B cell (primary cell): Measurements from ENCODE around the gene SYT17. TPM values are rescaled to one million over a fixed set of nuclear protein-coding genes. Genes with fewer than 3 reads are reported as not detected.

Experiments used
- ATAC-seq: fragments of 200-7000 bp; cut with Tn5 transposase; one replicate; pipeline ENCODE4 v1.10.0; 2021; ENCODE audit warnings: low read depth, mild to moderate bottlenecking, moderate number of reproducible peaks, moderate library complexity
- CTCF ChIA-PET: fragments of 350-600 bp; sonication (Branson Sonifier 250); formaldehyde crosslinking; loops from one replicate; lab custom pipeline; 2021; ENCODE audit warnings: antibody characterized with exemption, inconsistent platforms; lab: Charles Lee
- POLR2A ChIA-PET: fragments of 350-600 bp; sonication (Branson Sonifier 250); formaldehyde crosslinking; loops from one replicate; lab custom pipeline; 2021; ENCODE audit warnings: antibody characterized with exemption; lab: Charles Lee
- DNase-seq: peaks from one replicate; pipeline ENCODE4 v3.0.0; 2013
- H2AFZ ChIP-seq: 2 replicates; pipeline ENCODE4 v1.6.1; 2012; ENCODE audit warnings: mild to moderate bottlenecking, low read depth, low read length; ENCODE audit not compliant: insufficient read depth, poor library complexity, severe bottlenecking
- H3K27ac ChIP-seq, 2 donors: 1 replicate in 1 of 2; 2 replicates in 1 of 2; pipeline ENCODE4 v1.5.1; 2012 to 2013; ENCODE audit warnings: low read length in 2 of 2, mild to moderate bottlenecking in 2 of 2, moderate library complexity in 1 of 2
- H3K27me3 ChIP-seq, 4 experiments: fragments of 200-600 bp in 1 of 4; sonication (generic) in 1 of 4; replicated peaks in 1 of 4; 1 replicate in 2 of 4; 2 replicates in 2 of 4; pipeline versions ENCODE4 v1.6.1 to v1.7.0; 2013 to 2016; ENCODE audit warnings: low read length in 3 of 4, mild to moderate bottlenecking in 2 of 4, mixed read lengths in 1 of 4, moderate library complexity in 1 of 4; ENCODE audit not compliant: insufficient read depth in 4 of 4, control insufficient read depth in 3 of 4; ENCODE audit errors: control extremely low read depth in 1 of 4
- H3K36me3 ChIP-seq, 2 experiments: replicated peaks in 1 of 2; 1 replicate in 1 of 2; 2 replicates in 1 of 2; pipeline versions ENCODE4 v1.6.1 to v1.7.1; 2013; ENCODE audit warnings: low read length in 1 of 2; ENCODE audit not compliant: insufficient read depth in 2 of 2, control insufficient read depth in 1 of 2; ENCODE audit errors: control extremely low read depth in 1 of 2, extremely low read depth in 1 of 2
- H3K4me1 ChIP-seq, 2 donors: fragments of 200-600 bp in 1 of 2; sonication (generic) in 1 of 2; 1 replicate in 1 of 2; 2 replicates in 1 of 2; pipeline versions ENCODE4 v1.5.1 to v1.6.1; 2013 to 2017; ENCODE audit warnings: low read length in 2 of 2; ENCODE audit not compliant: control insufficient read depth in 2 of 2, insufficient read depth in 2 of 2
- H3K4me2 ChIP-seq: replicated peaks from 2 replicates; pipeline ENCODE3; 2012; ENCODE audit warnings: mild to moderate bottlenecking, low read depth, low read length; ENCODE audit not compliant: poor library complexity, severe bottlenecking
- H3K4me3 ChIP-seq, 5 experiments: fragments of 200-600 bp in 1 of 5; sonication (generic) in 1 of 5; 1 replicate in 3 of 5; 2 replicates in 2 of 5; pipeline versions ENCODE4 v1.5.1 to v1.7.0; 2011 to 2016; ENCODE audit warnings: low read length in 4 of 5, mild to moderate bottlenecking in 4 of 5, low read depth in 2 of 5, control low read depth in 1 of 5, moderate library complexity in 1 of 5; ENCODE audit not compliant: insufficient read depth in 1 of 5; ENCODE audit errors: control extremely low read depth in 1 of 5, extremely low read depth in 1 of 5
- H3K79me2 ChIP-seq: fragments of 200-600 bp; sonication (generic); one replicate; pipeline ENCODE4 v1.6.0; 2016; ENCODE audit warnings: low read length; ENCODE audit not compliant: control insufficient read depth, insufficient read depth
- H3K9ac ChIP-seq: fragments of 200-600 bp; sonication (generic); 2 replicates; pipeline ENCODE4 v1.6.1; 2017; ENCODE audit warnings: mild to moderate bottlenecking, low read length, moderate library complexity
- H3K9me3 ChIP-seq, 3 donors: one replicate each; pipeline versions ENCODE4 v1.6.1 to v1.7.1; 2013; ENCODE audit warnings: low read length in 2 of 3; ENCODE audit not compliant: control insufficient read depth in 2 of 3, insufficient read depth in 1 of 3; ENCODE audit errors: control extremely low read depth in 1 of 3
- H4K20me1 ChIP-seq: 2 replicates; pipeline ENCODE4 v1.6.0; 2012; ENCODE audit warnings: mild to moderate bottlenecking, low read length; ENCODE audit not compliant: insufficient read depth, control insufficient read depth, poor library complexity, severe bottlenecking
- H3K27ac Mint-ChIP-seq: one replicate; pipeline ENCODE4 v1.8.0; 2021; ENCODE audit warnings: mixed read lengths
- H3K27me3 Mint-ChIP-seq: one replicate; pipeline ENCODE4 v1.8.0; 2021; ENCODE audit warnings: mixed read lengths
- H3K4me1 Mint-ChIP-seq: one replicate; pipeline ENCODE4 v1.8.0; 2021; ENCODE audit warnings: mixed read lengths
- H3K4me3 Mint-ChIP-seq: one replicate; pipeline ENCODE4 v1.8.0; 2021; ENCODE audit warnings: mixed read lengths
- H3K9me3 Mint-ChIP-seq: one replicate; pipeline ENCODE4 v1.8.0; 2022; ENCODE audit warnings: mixed read lengths; ENCODE audit not compliant: insufficient read depth
- EZH2 ChIP-seq: IDR thresholded peaks from 2 replicates; pipeline ENCODE4 v1.6.1; 2012; ENCODE audit warnings: borderline replicate concordance, low read depth, mild to moderate bottlenecking, moderate library complexity, low read length; ENCODE audit not compliant: insufficient read depth, poor library complexity, severe bottlenecking
- WGBS: methylation state at CpG from one replicate; pipeline ENCODE4 v1.1.5; 2013; ENCODE audit warnings: missing lambda C conversion rate; ENCODE audit not compliant: insufficient coverage; 5-methylcytosine and 5-hydroxymethylcytosine counted together
- intact Hi-C: fragments of 100-400 bp; cut with micrococcal nuclease; formaldehyde crosslinking; loops from one replicate; pipeline ENCODE4 v1.10.0; 2022
- polyA plus RNA-seq: library from polyadenylated mRNA; depleted of rRNA; stranded (reverse); fragments of >200 nt; gene quantifications from 2 replicates; pipeline ENCODE4 v1.2.3, GENCODE V29; 2012
- total RNA-seq, 2 donors: library from RNA; stranded (reverse); fragments of 120-200 nt in 1 of 2; gene quantifications; 1 replicate in 1 of 2; 2 replicates in 1 of 2; pipeline versions ENCODE4 v1.2.3 to v1.2.4, GENCODE V29; 2013 to 2022
- TF ChIP-seq, protein P1 (sequence below): fragments of 200-600 bp; IDR thresholded peaks from one replicate; pipeline ENCODE4 v1.8.0; 2022; ENCODE audit warnings: antibody characterized with exemption, mild to moderate bottlenecking

The SYT17 gene
- total and polyA plus RNA-seq, 2 donors (not counting 1 experiment from before 2014, with no cell fraction given): 24.9 to 27.7 TPM

DNA sequence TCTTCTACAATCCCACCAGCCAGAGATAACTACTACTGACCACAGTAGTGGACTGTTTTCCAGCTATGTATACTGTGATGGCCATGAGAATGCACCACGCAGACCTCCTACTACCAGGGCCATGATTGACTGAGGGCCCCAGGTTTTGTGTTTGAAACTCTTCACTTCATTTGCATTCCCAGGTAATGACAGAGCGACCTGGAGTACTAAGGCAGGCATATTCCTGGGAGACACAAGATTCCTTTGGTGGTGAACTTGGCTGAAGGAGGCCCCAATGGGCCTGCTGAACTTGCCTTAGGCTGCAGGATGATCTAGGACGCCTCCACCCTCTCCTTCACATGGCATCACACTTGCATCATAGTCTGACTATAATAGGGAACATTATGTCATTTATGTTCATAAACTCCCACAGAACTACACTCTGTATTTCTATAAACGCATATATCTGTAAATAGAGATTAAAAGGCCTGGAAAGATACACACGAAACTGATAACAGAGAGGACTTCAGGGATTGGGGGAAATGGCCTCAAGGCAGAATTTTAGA is 147.9 kb downstream of the SYT17 start:
- Histone ChIP-seq H3K27me3 (peaks cover 0 to 2% (median 0%) of the 10 kb centered on the region in 4 experiments), H3K4me2 (no peak overlapping the region), H3K4me3 (no peak overlapping the region), H2AFZ (no peak overlapping the region), H3K36me3 (no peaks in the 10 kb centered on the region), H3K27ac (no peak overlapping the region), H3K4me1 (no peaks in the 10 kb centered on the region), H3K79me2 (no peaks in the 10 kb centered on the region), H3K9ac (no peak overlapping the region), H4K20me1 (no peaks in the 10 kb centered on the region), H3K9me3 (no peaks in the 10 kb centered on the region)
- Mint-ChIP-seq H3K27me3 (peaks cover 4% of the 10 kb centered on the region), H3K27ac (no peak overlapping the region), H3K4me1 (no peaks in the 10 kb centered on the region), H3K9me3 (no peaks in the 10 kb centered on the region), H3K4me3 (no peak overlapping the region)
- ChIA-PET CTCF (interaction anchor here (1.2 kb wide), 1 partner anchor 106 kb away, joined by 4 read pairs; no protein-coding TSS in a partner anchor), POLR2A (no interaction called here)
- ATAC-seq (no peak), DNase-seq (no peak)
- intact Hi-C loops: no loop called here
- WGBS: no CpG with 5 or more reads among the region's 5 CpGs
- no peak for TF ChIP-seq EZH2
- TF ChIP-seq, protein P1, sequence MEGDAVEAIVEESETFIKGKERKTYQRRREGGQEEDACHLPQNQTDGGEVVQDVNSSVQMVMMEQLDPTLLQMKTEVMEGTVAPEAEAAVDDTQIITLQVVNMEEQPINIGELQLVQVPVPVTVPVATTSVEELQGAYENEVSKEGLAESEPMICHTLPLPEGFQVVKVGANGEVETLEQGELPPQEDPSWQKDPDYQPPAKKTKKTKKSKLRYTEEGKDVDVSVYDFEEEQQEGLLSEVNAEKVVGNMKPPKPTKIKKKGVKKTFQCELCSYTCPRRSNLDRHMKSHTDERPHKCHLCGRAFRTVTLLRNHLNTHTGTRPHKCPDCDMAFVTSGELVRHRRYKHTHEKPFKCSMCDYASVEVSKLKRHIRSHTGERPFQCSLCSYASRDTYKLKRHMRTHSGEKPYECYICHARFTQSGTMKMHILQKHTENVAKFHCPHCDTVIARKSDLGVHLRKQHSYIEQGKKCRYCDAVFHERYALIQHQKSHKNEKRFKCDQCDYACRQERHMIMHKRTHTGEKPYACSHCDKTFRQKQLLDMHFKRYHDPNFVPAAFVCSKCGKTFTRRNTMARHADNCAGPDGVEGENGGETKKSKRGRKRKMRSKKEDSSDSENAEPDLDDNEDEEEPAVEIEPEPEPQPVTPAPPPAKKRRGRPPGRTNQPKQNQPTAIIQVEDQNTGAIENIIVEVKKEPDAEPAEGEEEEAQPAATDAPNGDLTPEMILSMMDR: no peak

DNA sequence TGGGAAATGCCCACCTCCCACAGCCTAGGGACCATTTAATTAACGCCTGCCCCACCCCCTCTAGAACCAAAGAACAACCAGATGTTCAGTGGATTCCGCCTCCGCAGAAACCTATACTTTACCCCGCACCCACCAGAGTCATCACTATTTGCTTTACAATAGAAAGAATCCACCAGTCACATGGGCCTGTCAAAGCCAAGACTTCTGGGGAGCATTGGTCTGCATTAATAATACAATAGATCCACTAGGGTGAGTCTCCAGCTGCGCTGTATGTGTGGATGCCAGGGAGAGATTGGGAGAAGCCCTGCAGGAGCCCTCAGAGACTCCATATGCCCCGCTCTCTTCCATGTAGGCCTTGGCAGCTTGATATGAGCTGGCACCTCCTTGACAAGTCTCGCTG is 148.8 kb downstream of the SYT17 start:
- intact Hi-C loops: no loop called here

More for the DNA sequence above, 148.8 kb downstream of the SYT17 start:
- ChIA-PET CTCF (no interaction called here), POLR2A (no interaction called here)
- H3K27me3 ChIP-seq: peaks cover 0 to 2% (median 0%) of the 10 kb centered on the region in 4 experiments
- WGBS: 83% methylated on average over 1 of the region's 7 CpGs
- Mint-ChIP-seq H3K27me3 (peaks cover 4% of the 10 kb centered on the region), H3K27ac (no peak overlapping the region), H3K4me3 (no peak overlapping the region), H3K4me1 (no peaks in the 10 kb centered on the region), H3K9me3 (no peaks in the 10 kb centered on the region)
- ATAC-seq (no peak), DNase-seq (no peak)
- H3K4me1 ChIP-seq: no peaks in the 10 kb centered on the region
- no peak overlapping the region for H3K4me3 ChIP-seq
- no peak overlapping the region for H2AFZ ChIP-seq
- H3K9ac ChIP-seq: no peak overlapping the region
- H3K9me3 ChIP-seq: no peaks in the 10 kb centered on the region
- no peak overlapping the region for H3K4me2 ChIP-seq
- no peaks in the 10 kb centered on the region for H3K36me3 ChIP-seq
- no peaks in the 10 kb centered on the region for H4K20me1 ChIP-seq
- H3K27ac ChIP-seq: no peak overlapping the region
- no peaks in the 10 kb centered on the region for H3K79me2 ChIP-seq
- TF ChIP-seq EZH2: no peak
- TF ChIP-seq, protein P1: no peak
